ENCODE data around the gene SH3YL1. TPM values are rescaled to one million over a fixed set of nuclear protein-coding genes. Genes with fewer than 3 reads are reported as not detected.

SH3YL1 gene
- total RNA-seq, 3 donors from 2014 or later, result 49.5 to 102 (median 92.3) TPM

DNA sequence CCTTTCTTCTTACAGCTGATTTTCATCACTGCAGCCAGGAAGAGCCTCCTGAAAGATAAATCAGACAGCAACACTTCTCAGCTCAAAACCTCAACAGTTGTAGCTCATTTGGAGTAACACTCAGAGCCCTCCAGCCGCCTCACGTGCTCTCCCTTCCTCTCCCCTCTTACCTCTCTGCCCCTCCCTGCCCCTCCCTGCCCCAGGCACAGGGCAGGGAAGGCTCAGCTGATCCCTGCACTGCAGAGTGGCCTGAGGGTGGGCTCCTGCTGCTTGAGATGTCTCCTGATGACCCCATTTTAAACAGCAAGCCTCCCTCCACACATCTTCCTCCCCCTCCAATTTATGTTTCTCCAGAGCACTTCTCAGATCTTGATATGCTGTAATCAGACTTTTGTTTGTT lies 54.4 kb downstream of the SH3YL1 start:
- Histone ChIP-seq H3K4me1 (ENCODE audit: low read depth) (no peaks in the 10 kb centered on the region), H3K9me3 (no peaks in the 10 kb centered on the region), H3K36me3 (ENCODE audit: low read depth) (no peaks in the 10 kb centered on the region), H3K4me3 (no peak overlapping the region)
- ATAC-seq, result no peak
- DNase-seq, result no peak
- intact Hi-C loops (cut with DNase I, micrococcal nuclease), result no loop called here
- TF ChIP-seq, protein P1, sequence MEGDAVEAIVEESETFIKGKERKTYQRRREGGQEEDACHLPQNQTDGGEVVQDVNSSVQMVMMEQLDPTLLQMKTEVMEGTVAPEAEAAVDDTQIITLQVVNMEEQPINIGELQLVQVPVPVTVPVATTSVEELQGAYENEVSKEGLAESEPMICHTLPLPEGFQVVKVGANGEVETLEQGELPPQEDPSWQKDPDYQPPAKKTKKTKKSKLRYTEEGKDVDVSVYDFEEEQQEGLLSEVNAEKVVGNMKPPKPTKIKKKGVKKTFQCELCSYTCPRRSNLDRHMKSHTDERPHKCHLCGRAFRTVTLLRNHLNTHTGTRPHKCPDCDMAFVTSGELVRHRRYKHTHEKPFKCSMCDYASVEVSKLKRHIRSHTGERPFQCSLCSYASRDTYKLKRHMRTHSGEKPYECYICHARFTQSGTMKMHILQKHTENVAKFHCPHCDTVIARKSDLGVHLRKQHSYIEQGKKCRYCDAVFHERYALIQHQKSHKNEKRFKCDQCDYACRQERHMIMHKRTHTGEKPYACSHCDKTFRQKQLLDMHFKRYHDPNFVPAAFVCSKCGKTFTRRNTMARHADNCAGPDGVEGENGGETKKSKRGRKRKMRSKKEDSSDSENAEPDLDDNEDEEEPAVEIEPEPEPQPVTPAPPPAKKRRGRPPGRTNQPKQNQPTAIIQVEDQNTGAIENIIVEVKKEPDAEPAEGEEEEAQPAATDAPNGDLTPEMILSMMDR (IDR thresholded peaks at IDR 0.05), result no peak

DNA sequence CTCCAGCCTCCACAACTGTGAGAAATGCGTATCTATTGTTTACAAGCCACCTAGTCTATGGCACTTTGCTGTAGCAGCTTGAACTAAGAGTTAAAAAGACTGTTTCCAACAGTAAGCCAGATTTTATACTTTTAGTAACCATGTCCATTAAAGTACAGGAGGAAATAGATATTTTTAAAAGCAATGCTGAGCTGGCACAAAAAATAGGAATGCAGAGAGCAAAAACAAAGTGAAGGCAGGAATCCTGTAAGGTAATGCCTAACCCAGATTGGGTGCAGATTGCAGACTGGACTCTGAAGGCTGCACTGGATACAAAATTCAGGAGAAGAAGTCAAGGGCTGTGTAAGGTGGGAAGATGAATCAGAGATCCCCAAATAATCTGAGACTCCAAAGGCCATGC lies 55.5 kb downstream of the SH3YL1 start:
- ATAC-seq (no peak), DNase-seq (no peak)
- Histone ChIP-seq H3K4me1 (ENCODE audit: low read depth) (no peaks in the 10 kb centered on the region), H3K36me3 (ENCODE audit: low read depth) (no peaks in the 10 kb centered on the region), H3K9me3 (no peaks in the 10 kb centered on the region), H3K4me3 (no peak overlapping the region)
- TF ChIP-seq, protein P1 (IDR thresholded peaks at IDR 0.05), result no peak
- intact Hi-C loops (cut with DNase I, micrococcal nuclease), result no loop called here

DNA sequence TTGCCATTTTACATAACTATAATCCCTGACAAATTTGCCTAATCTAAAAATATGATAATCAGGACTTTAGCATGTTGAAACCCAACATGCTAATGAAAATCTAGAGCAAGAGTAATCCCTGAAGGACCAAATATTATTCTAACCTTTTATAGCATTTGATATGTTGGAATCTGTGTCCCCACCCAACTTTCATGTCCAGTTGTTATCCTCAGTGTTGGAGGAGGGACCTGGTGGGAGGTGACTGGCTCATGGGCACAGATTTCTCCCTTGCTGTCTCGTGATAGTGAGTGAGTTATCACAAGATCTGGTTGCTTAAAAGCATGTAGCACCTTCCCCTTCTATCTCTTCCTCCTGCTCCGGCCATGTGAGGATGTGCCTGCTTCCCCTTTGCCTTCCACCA lies 59.8 kb downstream of the SH3YL1 start:
- Histone ChIP-seq H3K4me1 (ENCODE audit: low read depth) (no peaks in the 10 kb centered on the region), H3K9me3 (no peaks in the 10 kb centered on the region), H3K36me3 (ENCODE audit: low read depth) (no peaks in the 10 kb centered on the region), H3K4me3 (no peak overlapping the region)
- DNase-seq, result no peak
- no peak for ATAC-seq
- TF ChIP-seq, protein P1 (IDR thresholded peaks at IDR 0.05), result no peak
- intact Hi-C loops (cut with DNase I, micrococcal nuclease), result no loop called here

DNA sequence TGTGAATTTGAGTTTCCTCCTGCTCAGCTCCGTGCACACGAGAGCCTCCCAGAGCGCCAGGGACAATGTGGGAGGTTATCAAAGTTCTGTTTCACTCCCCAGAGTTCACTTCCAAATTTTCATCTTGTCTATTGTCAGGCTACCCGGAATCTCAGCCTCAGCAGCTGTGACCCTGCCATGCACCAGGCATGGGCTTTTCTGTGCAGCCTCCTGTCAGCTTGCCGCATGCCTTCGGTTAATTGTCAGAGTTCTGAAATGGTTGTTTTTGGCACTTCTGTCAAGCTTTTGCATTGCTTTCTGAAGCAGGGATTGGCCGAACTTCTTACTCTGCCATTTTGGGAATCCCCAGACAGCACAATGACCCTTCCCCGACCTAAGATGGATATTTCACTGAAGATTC lies 60.4 kb downstream of the SH3YL1 start:
- ATAC-seq (no peak), DNase-seq (no peak)
- intact Hi-C loops (cut with DNase I, micrococcal nuclease), result no loop called here
- H3K4me1 ChIP-seq (ENCODE audit: low read depth), result no peaks in the 10 kb centered on the region
- no peak overlapping the region for H3K4me3 ChIP-seq
- H3K9me3 ChIP-seq, result no peaks in the 10 kb centered on the region
- TF ChIP-seq, protein P1 (IDR thresholded peaks at IDR 0.05), result no peak
- H3K36me3 ChIP-seq (ENCODE audit: low read depth), result no peaks in the 10 kb centered on the region

DNA sequence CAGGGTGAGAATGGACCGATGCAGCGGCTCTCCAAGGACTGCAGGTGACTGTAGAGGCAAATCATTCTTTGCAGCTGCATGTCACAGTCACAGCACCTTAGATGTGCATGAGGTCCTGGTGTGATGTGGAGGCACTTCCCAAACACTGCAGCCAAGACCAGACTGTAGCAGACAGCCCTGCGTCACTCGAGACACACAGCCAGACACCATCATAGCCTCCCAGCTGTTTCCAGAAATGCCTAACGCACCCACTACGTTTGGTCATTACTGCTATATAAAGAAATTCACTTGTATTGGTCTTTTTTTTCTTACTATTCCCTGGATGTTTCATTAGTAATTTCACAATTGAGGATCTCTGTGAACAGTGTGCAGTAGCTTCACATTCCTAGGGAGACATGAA lies 60.9 kb downstream of the SH3YL1 start:
- ATAC-seq (no peak), DNase-seq (no peak)
- TF ChIP-seq, protein P1 (IDR thresholded peaks at IDR 0.05), result no peak
- Histone ChIP-seq H3K4me3 (no peak overlapping the region), H3K36me3 (ENCODE audit: low read depth) (no peaks in the 10 kb centered on the region), H3K9me3 (no peaks in the 10 kb centered on the region), H3K4me1 (ENCODE audit: low read depth) (no peaks in the 10 kb centered on the region)
- intact Hi-C loops (cut with DNase I, micrococcal nuclease), result no loop called here
